Loucy (cell line): ENCODE measurements around the gene INF2.

ENCODE experiments used
- H2AFZ ChIP-seq: fragments of 200-600 bp; sonication (generic); 2 replicates; pipeline ENCODE4 v1.6.0; 2016; ENCODE audit warnings: antibody characterized with exemption, mild to moderate bottlenecking, low read length, moderate library complexity
- H3F3A ChIP-seq: fragments of 200-600 bp; 2 replicates; pipeline ENCODE4 v1.6.0; 2016; ENCODE audit warnings: antibody characterized with exemption, low read depth, mild to moderate bottlenecking
- H3K27me3 ChIP-seq: fragments of 200-600 bp; sonication (generic); 2 replicates; pipeline ENCODE4 v1.6.1; 2014; ENCODE audit warnings: low read length, mild to moderate bottlenecking; ENCODE audit not compliant: insufficient read depth, poor library complexity, severe bottlenecking
- H3K36me3 ChIP-seq: fragments of 200-600 bp; sonication (generic); 2 replicates; pipeline ENCODE4 v1.6.1; 2016; ENCODE audit warnings: low read length; ENCODE audit not compliant: insufficient read depth
- H3K4me1 ChIP-seq: fragments of 200-600 bp; sonication (generic); 2 replicates; pipeline ENCODE4 v1.5.1; 2014; ENCODE audit warnings: low read length, mild to moderate bottlenecking; ENCODE audit not compliant: insufficient read depth, poor library complexity, severe bottlenecking
- H3K4me2 ChIP-seq: fragments of 200-600 bp; sonication (generic); 2 replicates; pipeline ENCODE4 v1.6.0; 2014; ENCODE audit warnings: antibody characterized with exemption, low read length, low read depth, mild to moderate bottlenecking; ENCODE audit not compliant: poor library complexity, severe bottlenecking
- H3K4me3 ChIP-seq: fragments of 200-600 bp; sonication (generic); 2 replicates; pipeline ENCODE4 v1.5.1; 2014; ENCODE audit warnings: low read length, mild to moderate bottlenecking, mixed read lengths; ENCODE audit not compliant: poor library complexity, severe bottlenecking
- H3K79me2 ChIP-seq: fragments of 200-600 bp; sonication (generic); 2 replicates; pipeline ENCODE4 v1.6.1; 2014; ENCODE audit warnings: low read length; ENCODE audit not compliant: insufficient read depth
- H3K9ac ChIP-seq: fragments of 200-600 bp; sonication (generic); 2 replicates; pipeline ENCODE4 v1.6.0; 2014; ENCODE audit warnings: mild to moderate bottlenecking, low read depth, low read length, moderate library complexity; ENCODE audit not compliant: poor library complexity, severe bottlenecking
- H3K9me2 ChIP-seq: fragments of 200-600 bp; sonication (generic); replicated peaks from 2 replicates; pipeline ENCODE4 v1.6.1; 2016; ENCODE audit warnings: low read depth, low read length, mixed read lengths
- H3K9me3 ChIP-seq: fragments of 200-600 bp; sonication (generic); 2 replicates; pipeline ENCODE4 v1.6.1; 2014; ENCODE audit warnings: mild to moderate bottlenecking, antibody characterized with exemption, low read length, low read depth; ENCODE audit not compliant: insufficient read depth
- H4K20me1 ChIP-seq: fragments of 200-600 bp; sonication (generic); 2 replicates; pipeline ENCODE4 v1.6.0; 2014; ENCODE audit warnings: antibody characterized with exemption, low read length, mild to moderate bottlenecking; ENCODE audit not compliant: insufficient read depth, poor library complexity, severe bottlenecking
- CTCF ChIP-seq: fragments of 200-600 bp; sonication (generic); conservative IDR thresholded peaks from 2 replicates; pipeline ENCODE4 v1.5.1; 2014; ENCODE audit warnings: mild to moderate bottlenecking, antibody characterized with exemption, low read length
- EZH2phosphoT487 ChIP-seq: fragments of 200-600 bp; IDR thresholded peaks from 2 replicates; pipeline ENCODE4 v1.6.1; 2018; ENCODE audit warnings: antibody characterized with exemption, mild to moderate bottlenecking, moderate library complexity, borderline replicate concordance

Gene INF2

GRCh38 chr14:104700747-104701217, 11.4 kb downstream of the INF2 start:
- Histone ChIP-seq H3K27me3 (no peaks in the 10 kb centered on the region), H3K79me2 (peaks cover 20% of the 10 kb centered on the region; the same call in 1 of the 2 replicates), H3F3A (no peaks in the 10 kb centered on the region), H2AFZ (no peak overlapping the region), H3K4me1 (peaks cover 4% of the 10 kb centered on the region), H4K20me1 (no peaks in the 10 kb centered on the region), H3K9me2 (no peaks in the 10 kb centered on the region), H3K9ac (no peak overlapping the region), H3K36me3 (peaks cover 31% of the 10 kb centered on the region), H3K4me2 (no peak overlapping the region), H3K4me3 (no peak overlapping the region), H3K9me3 (no peaks in the 10 kb centered on the region)
- TF ChIP-seq EZH2phosphoT487 (no peak), CTCF (no peak)

GRCh38 chr14:104701383-104702076, 12.1 kb downstream of the INF2 start:
- TF ChIP-seq CTCF = no peak
- no peak for TF ChIP-seq EZH2phosphoT487
- Histone ChIP-seq H3K79me2 (peaks cover 13% of the 10 kb centered on the region; the same call in 1 of the 2 replicates), H3K4me1 (no peaks in the 10 kb centered on the region), H3K9me2 (no peaks in the 10 kb centered on the region), H3K36me3 (peaks cover 27% of the 10 kb centered on the region), H3K9ac (no peak overlapping the region), H4K20me1 (no peaks in the 10 kb centered on the region), H3K4me3 (no peak overlapping the region), H3F3A (no peaks in the 10 kb centered on the region), H3K4me2 (no peak overlapping the region), H3K9me3 (no peaks in the 10 kb centered on the region), H3K27me3 (no peaks in the 10 kb centered on the region), H2AFZ (no peak overlapping the region)

GRCh38 chr14:104702106-104702505, 12.7 kb downstream of the INF2 start:
- Histone ChIP-seq H3K4me3 (no peak overlapping the region), H3K4me2 (no peak overlapping the region), H2AFZ (no peak overlapping the region), H3K79me2 (peaks cover 9% of the 10 kb centered on the region; the same call in 1 of the 2 replicates), H3K9me2 (no peaks in the 10 kb centered on the region), H3K27me3 (no peaks in the 10 kb centered on the region), H3K9me3 (no peaks in the 10 kb centered on the region), H3K4me1 (no peaks in the 10 kb centered on the region), H4K20me1 (no peaks in the 10 kb centered on the region), H3F3A (no peaks in the 10 kb centered on the region), H3K36me3 (peaks cover 27% of the 10 kb centered on the region), H3K9ac (no peak overlapping the region)
- no peak for TF ChIP-seq EZH2phosphoT487
- TF ChIP-seq CTCF = no peak
